ENCODE data around the gene MAT2B.

Gene MAT2B

GRCh38 chr5:163505049-163505367, 411 bp upstream of the MAT2B start:
- H3K79me2 ChIP-seq (ENCODE audit: low read length) = peaks cover 42% of the 10 kb centered on the region

GRCh38 chr5:163506095-163506457, 657 bp downstream of the MAT2B start:
- peaks cover 52% of the 10 kb centered on the region for H3K79me2 ChIP-seq (ENCODE audit: low read length)

More at GRCh38 chr5:163505049-163505367, 411 bp upstream of the MAT2B start:
- Histone ChIP-seq H3K27me3 (replicated peaks; ENCODE audit: insufficient read depth, low read length) (no peaks in the 10 kb centered on the region), H3F3A (ENCODE audit: insufficient read depth, low read length) (peaks cover 41% of the 10 kb centered on the region), H3K27ac (ENCODE audit: low read length) (peak overlapping the region; percentile 98), H2AFZ (ENCODE audit: low read length) (peak overlapping the region; percentile 74; the same call in 1 of the 2 replicates), H3K4me3 (ENCODE audit: low read length) (peak overlapping the region; percentile 84), H3K4me2 (ENCODE audit: low read depth, low read length) (peak overlapping the region; percentile 76), H3K9ac (ENCODE audit: low read length) (peak overlapping the region; percentile 94), H3K36me3 (replicated peaks; ENCODE audit: insufficient read depth, low read length) (no peaks in the 10 kb centered on the region), H4K20me1 (ENCODE audit: insufficient read depth, low read length) (0 out of 2 replicates have a peak, but pooled peaks cover 4% of the 10 kb centered on the region), H3K4me1 (ENCODE audit: low read length) (peaks cover 12% of the 10 kb centered on the region; the same call in 1 of the 2 replicates), H3K9me3 (replicated peaks; ENCODE audit: insufficient read depth, low read length) (no peaks in the 10 kb centered on the region), H3K9me2 (replicated peaks; ENCODE audit: insufficient read depth, low read length) (no peaks in the 10 kb centered on the region)
- DNase-seq = no peak
- no peak for TF ChIP-seq CTCF (IDR thresholded peaks at IDR 0.05; ENCODE audit: low read length)
- TF ChIP-seq EZH2 (optimal IDR thresholded peaks at IDR 0.05; ENCODE audit: low read depth, low read length) = no peak
- no peak for TF ChIP-seq EZH2phosphoT487 (IDR thresholded peaks at IDR 0.05; ENCODE audit: low read length)

GRCh38 chr5:163506726-163507125, 1.3 kb downstream of the MAT2B start:
- DNase-seq = peak; percentile 15
- Histone ChIP-seq H3K36me3 (replicated peaks; ENCODE audit: insufficient read depth, low read length) (no peaks in the 10 kb centered on the region; the same call in 1 of the 2 replicates), H3K9ac (ENCODE audit: low read length) (peak overlapping the region; percentile 94), H3K79me2 (ENCODE audit: low read length) (peaks cover 58% of the 10 kb centered on the region), H4K20me1 (ENCODE audit: insufficient read depth, low read length) (0 out of 2 replicates have a peak, but pooled peaks cover 4% of the 10 kb centered on the region), H3K9me2 (replicated peaks; ENCODE audit: insufficient read depth, low read length) (no peaks in the 10 kb centered on the region), H3K27ac (ENCODE audit: low read length) (peak overlapping the region; percentile 98; the same call in 1 of the 2 replicates), H3K9me3 (replicated peaks; ENCODE audit: insufficient read depth, low read length) (no peaks in the 10 kb centered on the region), H3K4me2 (ENCODE audit: low read depth, low read length) (peak overlapping the region; percentile 60), H3K27me3 (replicated peaks; ENCODE audit: insufficient read depth, low read length) (no peaks in the 10 kb centered on the region), H3F3A (ENCODE audit: insufficient read depth, low read length) (peaks cover 41% of the 10 kb centered on the region), H3K4me3 (ENCODE audit: low read length) (peak overlapping the region; percentile 84), H2AFZ (ENCODE audit: low read length) (no peak overlapping the region), H3K4me1 (ENCODE audit: low read length) (peaks cover 12% of the 10 kb centered on the region; the same call in 1 of the 2 replicates)
- TF ChIP-seq EZH2 (optimal IDR thresholded peaks at IDR 0.05; ENCODE audit: low read depth, low read length) (no peak), EZH2phosphoT487 (IDR thresholded peaks at IDR 0.05; ENCODE audit: low read length) (no peak), CTCF (IDR thresholded peaks at IDR 0.05; ENCODE audit: low read length) (no peak)

More at GRCh38 chr5:163506095-163506457, 657 bp downstream of the MAT2B start:
- H3K4me2 ChIP-seq (ENCODE audit: low read depth, low read length) = peak overlapping the region; percentile 60
- no peaks in the 10 kb centered on the region for H3K27me3 ChIP-seq (replicated peaks; ENCODE audit: insufficient read depth, low read length)
- no peaks in the 10 kb centered on the region for H3K9me2 ChIP-seq (replicated peaks; ENCODE audit: insufficient read depth, low read length)
- TF ChIP-seq EZH2 (optimal IDR thresholded peaks at IDR 0.05; ENCODE audit: low read depth, low read length) (no peak), CTCF (IDR thresholded peaks at IDR 0.05; ENCODE audit: low read length) (no peak), EZH2phosphoT487 (IDR thresholded peaks at IDR 0.05; ENCODE audit: low read length) (no peak)
- H4K20me1 ChIP-seq (ENCODE audit: insufficient read depth, low read length) = 0 out of 2 replicates have a peak, but pooled peaks cover 4% of the 10 kb centered on the region
- H3K36me3 ChIP-seq (replicated peaks; ENCODE audit: insufficient read depth, low read length) = no peaks in the 10 kb centered on the region
- H3F3A ChIP-seq (ENCODE audit: insufficient read depth, low read length) = peaks cover 41% of the 10 kb centered on the region
- H3K27ac ChIP-seq (ENCODE audit: low read length) = peak overlapping the region; percentile 98
- H3K4me3 ChIP-seq (ENCODE audit: low read length) = peak overlapping the region; percentile 84
- H2AFZ ChIP-seq (ENCODE audit: low read length) = peak overlapping the region; percentile 16; the same call in 1 of the 2 replicates
- peaks cover 12% of the 10 kb centered on the region; the same call in 1 of the 2 replicates for H3K4me1 ChIP-seq (ENCODE audit: low read length)
- no peaks in the 10 kb centered on the region for H3K9me3 ChIP-seq (replicated peaks; ENCODE audit: insufficient read depth, low read length)
- H3K9ac ChIP-seq (ENCODE audit: low read length) = peak overlapping the region; percentile 94
- peak; percentile 6 for DNase-seq

Data from MM.1S (cell line).